ENCODE results near the gene SDCCAG8.

SDCCAG8 gene

DNA sequence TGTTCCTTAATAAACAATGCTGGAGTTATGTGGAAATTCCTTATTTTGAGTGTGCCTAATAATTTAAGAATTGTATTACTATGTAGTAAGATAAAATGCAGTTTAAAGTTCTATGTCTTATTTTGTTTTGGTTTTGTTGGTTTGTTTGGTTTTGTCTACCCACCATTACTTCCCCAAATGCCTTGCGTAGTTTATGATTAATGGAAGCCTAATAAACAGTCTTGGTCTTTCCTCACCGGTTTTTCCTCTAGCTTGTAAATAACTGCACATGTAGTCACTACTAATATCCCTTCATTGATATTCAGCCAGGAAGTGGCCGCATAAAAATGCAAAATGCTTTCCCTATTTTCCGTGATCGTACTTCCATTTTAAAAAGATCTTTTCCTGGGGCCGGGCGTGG lies 2.9 kb downstream of the SDCCAG8 start:
- Histone ChIP-seq H3K79me2 (ENCODE audit: insufficient read depth, low read depth) (peaks cover 16% of the 10 kb centered on the region; the same call in 1 of the 2 replicates), H3K36me3 (ENCODE audit: insufficient read depth) (no peaks in the 10 kb centered on the region), H4K20me1 (ENCODE audit: insufficient read depth) (no peaks in the 10 kb centered on the region), H3K4me3 (IDR thresholded peaks at IDR 0.05; ENCODE audit: insufficient read depth, low read depth, low read length) (no peak overlapping the region), H3K4me2 (no peak overlapping the region), H3K9ac (no peak overlapping the region), H3K27ac (no peak overlapping the region), H3K27me3 (ENCODE audit: insufficient read depth, low read depth) (no peaks in the 10 kb centered on the region), H3K4me1 (ENCODE audit: low read depth, poor library complexity, severe bottlenecking) (peaks cover 8% of the 10 kb centered on the region), H2AFZ (ENCODE audit: low read depth) (no peak overlapping the region)
- TF ChIP-seq, protein P1, sequence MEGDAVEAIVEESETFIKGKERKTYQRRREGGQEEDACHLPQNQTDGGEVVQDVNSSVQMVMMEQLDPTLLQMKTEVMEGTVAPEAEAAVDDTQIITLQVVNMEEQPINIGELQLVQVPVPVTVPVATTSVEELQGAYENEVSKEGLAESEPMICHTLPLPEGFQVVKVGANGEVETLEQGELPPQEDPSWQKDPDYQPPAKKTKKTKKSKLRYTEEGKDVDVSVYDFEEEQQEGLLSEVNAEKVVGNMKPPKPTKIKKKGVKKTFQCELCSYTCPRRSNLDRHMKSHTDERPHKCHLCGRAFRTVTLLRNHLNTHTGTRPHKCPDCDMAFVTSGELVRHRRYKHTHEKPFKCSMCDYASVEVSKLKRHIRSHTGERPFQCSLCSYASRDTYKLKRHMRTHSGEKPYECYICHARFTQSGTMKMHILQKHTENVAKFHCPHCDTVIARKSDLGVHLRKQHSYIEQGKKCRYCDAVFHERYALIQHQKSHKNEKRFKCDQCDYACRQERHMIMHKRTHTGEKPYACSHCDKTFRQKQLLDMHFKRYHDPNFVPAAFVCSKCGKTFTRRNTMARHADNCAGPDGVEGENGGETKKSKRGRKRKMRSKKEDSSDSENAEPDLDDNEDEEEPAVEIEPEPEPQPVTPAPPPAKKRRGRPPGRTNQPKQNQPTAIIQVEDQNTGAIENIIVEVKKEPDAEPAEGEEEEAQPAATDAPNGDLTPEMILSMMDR (conservative IDR thresholded peaks at IDR 0.05; ENCODE audit: low read depth, low read length): no peak

DNA sequence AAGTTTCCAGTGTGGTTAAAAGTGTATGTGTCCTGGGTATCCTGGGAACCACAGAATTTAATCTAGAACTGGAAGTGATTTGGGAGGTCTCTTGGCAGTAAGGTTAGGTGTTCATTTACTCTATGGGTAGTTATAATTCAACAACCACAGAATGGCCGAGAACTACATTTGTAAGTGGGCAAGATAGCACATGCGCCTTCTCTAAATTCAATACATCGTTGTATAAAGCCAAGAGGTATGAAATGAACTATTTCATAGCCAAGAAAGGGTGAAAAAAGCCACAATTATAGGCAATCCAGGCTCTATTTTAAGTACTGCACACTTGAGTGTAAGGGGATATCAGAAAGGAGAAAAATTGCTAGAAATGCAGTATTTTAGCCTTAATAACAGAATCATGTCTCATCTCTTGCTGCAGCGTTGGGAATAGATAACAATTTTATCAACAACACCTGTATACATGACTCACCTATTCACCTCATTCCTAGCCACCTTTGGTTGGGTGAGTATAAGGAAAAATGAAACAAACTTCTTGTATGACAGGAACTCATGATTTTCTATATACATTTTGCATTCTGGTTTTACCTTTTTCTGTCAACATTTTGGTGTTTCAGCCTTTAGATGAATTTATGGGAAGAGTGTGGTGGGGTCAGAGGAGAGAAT lies 4.5 kb downstream of the SDCCAG8 start:
- Histone ChIP-seq H3K79me2 (ENCODE audit: insufficient read depth, low read depth) (peaks cover 15% of the 10 kb centered on the region; the same call in 1 of the 2 replicates), H3K27me3 (ENCODE audit: insufficient read depth, low read depth) (no peaks in the 10 kb centered on the region), H3K9ac (no peak overlapping the region), H2AFZ (ENCODE audit: low read depth) (no peak overlapping the region), H3K27ac (no peak overlapping the region), H3K4me3 (IDR thresholded peaks at IDR 0.05; ENCODE audit: insufficient read depth, low read depth, low read length) (no peak overlapping the region), H3K4me1 (ENCODE audit: low read depth, poor library complexity, severe bottlenecking) (peaks cover 8% of the 10 kb centered on the region), H3K4me2 (no peak overlapping the region), H3K36me3 (ENCODE audit: insufficient read depth) (no peaks in the 10 kb centered on the region), H4K20me1 (ENCODE audit: insufficient read depth) (peaks cover 3% of the 10 kb centered on the region; the same call in 1 of the 2 replicates)
- TF ChIP-seq, protein P1 (conservative IDR thresholded peaks at IDR 0.05; ENCODE audit: low read depth, low read length): no peak

DNA sequence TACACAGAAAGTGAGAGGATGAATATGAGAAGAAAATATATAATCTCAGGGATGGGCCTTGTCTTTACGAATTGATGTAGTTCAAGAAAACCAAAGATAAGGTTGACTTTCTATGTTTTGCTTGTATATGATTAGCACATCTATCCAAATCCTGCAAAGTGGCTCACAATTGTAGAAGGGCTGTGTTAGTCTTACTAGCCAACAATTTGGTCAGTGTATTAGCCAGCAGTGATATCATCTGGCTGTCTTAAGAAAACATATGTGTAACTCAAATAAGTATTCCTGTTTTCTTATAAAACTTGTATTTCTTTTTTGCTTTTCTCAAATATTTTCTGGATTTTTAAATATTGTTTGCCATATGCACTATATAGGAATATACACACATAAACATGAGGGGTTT lies 5.5 kb downstream of the SDCCAG8 start:
- Histone ChIP-seq H3K4me2 (no peak overlapping the region), H3K9ac (no peak overlapping the region), H3K4me3 (IDR thresholded peaks at IDR 0.05; ENCODE audit: insufficient read depth, low read depth, low read length) (no peak overlapping the region), H3K79me2 (ENCODE audit: insufficient read depth, low read depth) (peaks cover 15% of the 10 kb centered on the region; the same call in 1 of the 2 replicates), H2AFZ (ENCODE audit: low read depth) (no peak overlapping the region), H4K20me1 (ENCODE audit: insufficient read depth) (peaks cover 3% of the 10 kb centered on the region; the same call in 1 of the 2 replicates), H3K36me3 (ENCODE audit: insufficient read depth) (no peaks in the 10 kb centered on the region), H3K27me3 (ENCODE audit: insufficient read depth, low read depth) (no peaks in the 10 kb centered on the region), H3K4me1 (ENCODE audit: low read depth, poor library complexity, severe bottlenecking) (peaks cover 8% of the 10 kb centered on the region), H3K27ac (no peak overlapping the region)
- TF ChIP-seq, protein P1 (conservative IDR thresholded peaks at IDR 0.05; ENCODE audit: low read depth, low read length): no peak

DNA sequence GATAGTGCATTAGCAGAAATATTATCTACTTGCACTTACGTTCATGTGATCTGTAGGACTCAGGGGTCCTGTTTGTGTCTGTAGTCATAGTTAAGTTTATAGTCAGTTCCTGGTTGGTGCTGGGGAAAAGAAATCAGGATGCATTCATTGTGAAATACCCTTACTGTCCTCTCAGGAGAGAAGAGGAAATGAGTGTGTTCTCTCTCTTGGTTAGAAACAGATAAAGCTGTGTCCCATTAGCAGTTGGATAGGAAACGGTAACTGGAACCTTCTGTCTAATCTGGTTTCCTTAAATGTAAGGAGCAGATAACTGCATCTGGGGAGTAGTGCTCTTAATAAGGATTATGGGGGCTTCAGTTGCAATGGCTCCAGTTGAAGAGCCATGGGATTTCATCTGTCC lies 8.9 kb downstream of the SDCCAG8 start:
- H3K4me1 ChIP-seq (ENCODE audit: low read depth, poor library complexity, severe bottlenecking): no peaks in the 10 kb centered on the region

More for the DNA sequence above, 8.9 kb downstream of the SDCCAG8 start:
- peaks cover 3% of the 10 kb centered on the region; the same call in 1 of the 2 replicates for H4K20me1 ChIP-seq (ENCODE audit: insufficient read depth)
- H3K79me2 ChIP-seq (ENCODE audit: insufficient read depth, low read depth): no peaks in the 10 kb centered on the region
- H3K27me3 ChIP-seq (ENCODE audit: insufficient read depth, low read depth): no peaks in the 10 kb centered on the region
- H3K27ac ChIP-seq: no peak overlapping the region
- no peak overlapping the region for H3K9ac ChIP-seq
- no peak overlapping the region for H2AFZ ChIP-seq (ENCODE audit: low read depth)
- H3K4me2 ChIP-seq: no peak overlapping the region
- TF ChIP-seq, protein P1 (conservative IDR thresholded peaks at IDR 0.05; ENCODE audit: low read depth, low read length): no peak
- H3K4me3 ChIP-seq (IDR thresholded peaks at IDR 0.05; ENCODE audit: insufficient read depth, low read depth, low read length): no peak overlapping the region
- H3K36me3 ChIP-seq (ENCODE audit: insufficient read depth): no peaks in the 10 kb centered on the region

Measured in KMS-11 (cell line).